NCI-H2171 (cell line): ENCODE measurements around the gene MAML3.
"Not testable (repeated sequence)": the region's sequence is repeated elsewhere in the genome, so short reads cannot be mapped to it uniquely, and the experiment has no call there.

ENCODE experiments used
- DNase-seq: peaks from one replicate; lab custom pipeline; 2025; lab: John Stamatoyannopoulos, UW

Gene MAML3

GRCh38 chr4:139961344-139961946 lies 192.5 kb downstream of the MAML3 start:
- no peak for DNase-seq

- DNase-seq: no peak
These were observed 194.6 kb downstream of the MAML3 start for GRCh38 chr4:139959396-139959795.

- no peak for DNase-seq
These were observed 195.3 kb downstream of the MAML3 start for GRCh38 chr4:139958739-139959098.

- no peak for DNase-seq
These were observed 195.8 kb downstream of the MAML3 start for GRCh38 chr4:139957986-139958738.

- DNase-seq: no peak
These were observed 196.9 kb downstream of the MAML3 start for GRCh38 chr4:139957065-139957464.

- no peak for DNase-seq
These were observed 197.4 kb downstream of the MAML3 start for GRCh38 chr4:139956507-139957017.

GRCh38 chr4:139955600-139955999 lies 198.4 kb downstream of the MAML3 start:
- DNase-seq: peak; percentile 9

GRCh38 chr4:139954512-139954911 lies 199.5 kb downstream of the MAML3 start:
- no peak for DNase-seq

GRCh38 chr4:139951021-139951420 lies 203.0 kb downstream of the MAML3 start:
- DNase-seq: no peak

- DNase-seq: no peak
These were observed 203.4 kb downstream of the MAML3 start for GRCh38 chr4:139950568-139950967.

GRCh38 chr4:139944916-139945315 lies 209.1 kb downstream of the MAML3 start:
- not testable (repeated sequence) for DNase-seq

- DNase-seq: no peak
These were observed 210.7 kb downstream of the MAML3 start for GRCh38 chr4:139943277-139943676.

- DNase-seq: no peak
These were observed 211.7 kb downstream of the MAML3 start for GRCh38 chr4:139942241-139942640.

GRCh38 chr4:139940600-139940999 lies 213.4 kb downstream of the MAML3 start:
- DNase-seq: no peak

GRCh38 chr4:139938414-139938813 lies 215.6 kb downstream of the MAML3 start:
- no peak for DNase-seq

- DNase-seq: no peak
These were observed 218.1 kb downstream of the MAML3 start for GRCh38 chr4:139935911-139936310.

- peak; percentile 63 for DNase-seq
These were observed 219.2 kb downstream of the MAML3 start for GRCh38 chr4:139934708-139935195.

- peak; percentile 44 for DNase-seq
These were observed 219.8 kb downstream of the MAML3 start for GRCh38 chr4:139934057-139934707.

- DNase-seq: no peak
These were observed 220.4 kb downstream of the MAML3 start for GRCh38 chr4:139933541-139933940.

GRCh38 chr4:139933104-139933503 lies 220.9 kb downstream of the MAML3 start:
- no peak for DNase-seq

- no peak for DNase-seq
These were observed 229.2 kb downstream of the MAML3 start for GRCh38 chr4:139924782-139925181.

- DNase-seq: no peak
These were observed 231.5 kb downstream of the MAML3 start for GRCh38 chr4:139922406-139923024.
